Osteoblast (primary cell): ENCODE measurements around the gene EID1. TPM values are rescaled to one million over a fixed set of nuclear protein-coding genes. Genes with fewer than 3 reads are reported as not detected.

Experiments used
- DNase-seq: peaks from one replicate; pipeline ENCODE4 v3.0.0; 2011; ENCODE audit warnings: low spot score, mixed read lengths; ENCODE audit not compliant: insufficient read length; ENCODE audit errors: missing footprints
- H2AFZ ChIP-seq: 2 replicates; pipeline ENCODE4 v1.6.0; 2011; ENCODE audit warnings: mild to moderate bottlenecking, low read length
- H3K27ac ChIP-seq: 2 replicates; pipeline ENCODE4 v1.5.1; 2011; ENCODE audit warnings: mild to moderate bottlenecking, low read depth, low read length, moderate library complexity
- H3K27me3 ChIP-seq: 2 replicates; pipeline ENCODE4 v1.6.0; 2012; ENCODE audit warnings: mild to moderate bottlenecking, control low read depth, inconsistent platforms, low read length, moderate library complexity; ENCODE audit not compliant: insufficient read depth
- H3K36me3 ChIP-seq: 2 replicates; pipeline ENCODE4 v1.5.1; 2011; ENCODE audit warnings: mild to moderate bottlenecking, low read length, control low read depth, moderate library complexity; ENCODE audit not compliant: insufficient read depth
- H3K4me1 ChIP-seq: 2 replicates; pipeline ENCODE4 v1.5.1; 2011; ENCODE audit warnings: mild to moderate bottlenecking, low read length, control low read depth, moderate library complexity; ENCODE audit not compliant: insufficient read depth
- H3K4me2 ChIP-seq: 2 replicates; pipeline ENCODE4 v1.6.0; 2011; ENCODE audit warnings: mild to moderate bottlenecking, low read length; ENCODE audit not compliant: insufficient read depth
- H3K4me3 ChIP-seq: fragments of 200-600 bp; sonication (generic); 3 replicates; pipeline ENCODE4 v1.5.1; 2012; ENCODE audit warnings: mild to moderate bottlenecking, low read length, inconsistent platforms; ENCODE audit not compliant: insufficient read depth
- H3K79me2 ChIP-seq: 2 replicates; pipeline ENCODE4 v1.6.0; 2012; ENCODE audit warnings: mild to moderate bottlenecking, low read length, control low read depth, inconsistent platforms; ENCODE audit not compliant: insufficient read depth
- H3K9me3 ChIP-seq: 2 replicates; pipeline ENCODE4 v1.5.1; 2011; ENCODE audit warnings: low read depth, low read length, control low read depth
- H4K20me1 ChIP-seq: 2 replicates; pipeline ENCODE4 v1.6.0; 2012; ENCODE audit warnings: mild to moderate bottlenecking, low read length, control low read depth; ENCODE audit not compliant: insufficient read depth
- CTCF ChIP-seq: IDR thresholded peaks from 2 replicates; pipeline ENCODE4 v1.5.1; 2011; ENCODE audit warnings: mild to moderate bottlenecking, low read depth, low read length, moderate library complexity; ENCODE audit errors: extremely low read depth
- total RNA-seq: library from RNA; depleted of rRNA; stranded (reverse); fragments of >200 nt; gene quantifications from 2 replicates; pipeline ENCODE4 v1.2.3, GENCODE V29; 2012

EID1 gene
- total RNA-seq, 1 donor, result 206 TPM

- Histone ChIP-seq H3K27ac (no peak overlapping the region), H3K9me3 (no peaks in the 10 kb centered on the region), H3K36me3 (no peaks in the 10 kb centered on the region), H3K79me2 (no peaks in the 10 kb centered on the region), H3K4me2 (no peak overlapping the region), H3K27me3 (no peaks in the 10 kb centered on the region), H3K4me3 (no peak overlapping the region), H3K4me1 (peaks cover 28% of the 10 kb centered on the region), H2AFZ (no peak overlapping the region), H4K20me1 (no peaks in the 10 kb centered on the region)
- no peak for DNase-seq
- TF ChIP-seq CTCF, result no peak
Observed at GRCh38 chr15:48868536-48868935, 9.4 kb upstream of the EID1 start.

- Histone ChIP-seq H3K27ac (no peak overlapping the region), H3K4me3 (no peak overlapping the region), H3K4me2 (no peak overlapping the region), H2AFZ (no peak overlapping the region), H3K79me2 (no peaks in the 10 kb centered on the region), H3K9me3 (no peaks in the 10 kb centered on the region), H3K36me3 (no peaks in the 10 kb centered on the region), H4K20me1 (no peaks in the 10 kb centered on the region), H3K27me3 (no peaks in the 10 kb centered on the region), H3K4me1 (peaks cover 28% of the 10 kb centered on the region)
- no peak for DNase-seq
- TF ChIP-seq CTCF, result no peak
Observed at GRCh38 chr15:48869966-48870365, 8.0 kb upstream of the EID1 start.

- Histone ChIP-seq H3K27me3 (no peaks in the 10 kb centered on the region), H3K4me3 (no peak overlapping the region), H3K9me3 (no peaks in the 10 kb centered on the region), H3K79me2 (no peaks in the 10 kb centered on the region), H3K4me2 (no peak overlapping the region), H2AFZ (no peak overlapping the region), H3K36me3 (no peaks in the 10 kb centered on the region), H3K4me1 (peaks cover 14% of the 10 kb centered on the region), H3K27ac (no peak overlapping the region), H4K20me1 (no peaks in the 10 kb centered on the region)
- TF ChIP-seq CTCF, result no peak
- DNase-seq, result no peak
Observed at GRCh38 chr15:48871542-48871941, 6.4 kb upstream of the EID1 start.

GRCh38 chr15:48872632-48873031 is 5.3 kb upstream of the EID1 start:
- H3K9me3 ChIP-seq, result no peaks in the 10 kb centered on the region
- no peak overlapping the region for H3K27ac ChIP-seq
- H3K4me2 ChIP-seq, result no peak overlapping the region
- H3K4me1 ChIP-seq, result peaks cover 12% of the 10 kb centered on the region
- H3K79me2 ChIP-seq, result no peaks in the 10 kb centered on the region
- no peaks in the 10 kb centered on the region for H4K20me1 ChIP-seq
- H3K4me3 ChIP-seq, result no peak overlapping the region
- DNase-seq, result no peak
- no peaks in the 10 kb centered on the region for H3K36me3 ChIP-seq
- H2AFZ ChIP-seq, result no peak overlapping the region
- TF ChIP-seq CTCF, result no peak
- H3K27me3 ChIP-seq, result no peaks in the 10 kb centered on the region
